ENCODE data around the gene ABCG8. TPM values are rescaled to one million over a fixed set of nuclear protein-coding genes. Genes with fewer than 3 reads are reported as not detected.

The ABCG8 gene
- polyA plus RNA-seq, 1 of the 3 experiments (the other 2 are of a cell fraction), result not detected

DNA sequence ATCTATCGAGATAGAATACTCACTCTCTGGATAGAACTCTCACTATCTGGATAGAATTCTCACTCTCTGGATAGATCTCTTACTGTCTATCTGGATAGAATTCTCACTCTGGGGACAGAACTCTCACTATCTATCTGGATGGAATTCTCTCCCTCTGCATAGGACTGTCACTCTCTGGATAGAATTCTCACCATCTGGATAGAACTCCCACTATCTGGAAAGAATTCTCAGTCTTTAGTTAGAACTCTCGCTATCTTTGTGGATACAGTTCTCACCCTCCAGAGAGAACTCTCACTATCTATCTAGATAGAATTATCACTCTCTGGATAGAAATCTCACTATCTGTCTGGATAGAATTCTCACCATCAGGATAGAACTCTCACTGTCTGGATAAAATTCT, 16.5 kb downstream of the ABCG8 start (continued):
- TF ChIP-seq, protein P1, sequence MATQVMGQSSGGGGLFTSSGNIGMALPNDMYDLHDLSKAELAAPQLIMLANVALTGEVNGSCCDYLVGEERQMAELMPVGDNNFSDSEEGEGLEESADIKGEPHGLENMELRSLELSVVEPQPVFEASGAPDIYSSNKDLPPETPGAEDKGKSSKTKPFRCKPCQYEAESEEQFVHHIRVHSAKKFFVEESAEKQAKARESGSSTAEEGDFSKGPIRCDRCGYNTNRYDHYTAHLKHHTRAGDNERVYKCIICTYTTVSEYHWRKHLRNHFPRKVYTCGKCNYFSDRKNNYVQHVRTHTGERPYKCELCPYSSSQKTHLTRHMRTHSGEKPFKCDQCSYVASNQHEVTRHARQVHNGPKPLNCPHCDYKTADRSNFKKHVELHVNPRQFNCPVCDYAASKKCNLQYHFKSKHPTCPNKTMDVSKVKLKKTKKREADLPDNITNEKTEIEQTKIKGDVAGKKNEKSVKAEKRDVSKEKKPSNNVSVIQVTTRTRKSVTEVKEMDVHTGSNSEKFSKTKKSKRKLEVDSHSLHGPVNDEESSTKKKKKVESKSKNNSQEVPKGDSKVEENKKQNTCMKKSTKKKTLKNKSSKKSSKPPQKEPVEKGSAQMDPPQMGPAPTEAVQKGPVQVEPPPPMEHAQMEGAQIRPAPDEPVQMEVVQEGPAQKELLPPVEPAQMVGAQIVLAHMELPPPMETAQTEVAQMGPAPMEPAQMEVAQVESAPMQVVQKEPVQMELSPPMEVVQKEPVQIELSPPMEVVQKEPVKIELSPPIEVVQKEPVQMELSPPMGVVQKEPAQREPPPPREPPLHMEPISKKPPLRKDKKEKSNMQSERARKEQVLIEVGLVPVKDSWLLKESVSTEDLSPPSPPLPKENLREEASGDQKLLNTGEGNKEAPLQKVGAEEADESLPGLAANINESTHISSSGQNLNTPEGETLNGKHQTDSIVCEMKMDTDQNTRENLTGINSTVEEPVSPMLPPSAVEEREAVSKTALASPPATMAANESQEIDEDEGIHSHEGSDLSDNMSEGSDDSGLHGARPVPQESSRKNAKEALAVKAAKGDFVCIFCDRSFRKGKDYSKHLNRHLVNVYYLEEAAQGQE (IDR thresholded peaks at IDR 0.05; ENCODE audit: low read depth, low read length), result no peak
- no peak for TF ChIP-seq FOSL2 (IDR thresholded peaks at IDR 0.05; ENCODE audit: borderline replicate concordance, low read depth)

DNA sequence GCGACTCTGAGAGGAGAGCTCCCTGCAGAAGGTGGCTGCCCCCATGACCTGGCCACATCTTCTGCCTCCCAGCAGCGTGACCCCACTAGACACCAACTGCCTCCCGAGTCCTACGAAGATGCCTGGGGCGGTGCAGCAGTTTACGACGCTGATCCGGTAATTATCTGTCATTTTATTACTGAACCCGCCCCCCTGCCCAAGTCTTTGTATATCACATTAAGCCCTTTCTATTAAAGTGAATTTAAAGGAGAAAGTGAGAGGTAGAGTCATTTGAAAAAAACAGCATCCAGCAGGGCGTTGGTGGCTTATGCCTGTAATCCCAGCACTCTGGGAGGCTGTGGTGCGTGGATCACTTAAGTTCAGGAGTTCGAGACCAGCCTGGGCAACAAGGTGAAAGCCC, 33.4 kb downstream of the ABCG8 start:
- ChIA-PET CTCF (no interaction called here), POLR2A (no interaction called here)
- Histone ChIP-seq H3K4me3 (ENCODE audit: low read depth in 2 of 2, low read length in 1 of 2) (no peak overlapping the region), H3F3A (replicated peaks; ENCODE audit: insufficient read depth) (no peaks in the 10 kb centered on the region), H3K79me2 (ENCODE audit: insufficient read depth) (no peaks in the 10 kb centered on the region), H3K9ac (no peak overlapping the region), H3K9me2 (no peaks in the 10 kb centered on the region), H2AFZ (ENCODE audit: low read depth) (no peak overlapping the region), H3K36me3 (replicated peaks in 1 of 2; ENCODE audit: control insufficient read depth in 1 of 2, insufficient read depth in 2 of 2, low read length in 1 of 2) (no peaks in the 10 kb centered on the region), H4K20me1 (ENCODE audit: insufficient read depth) (no peaks in the 10 kb centered on the region), H3K4me2 (no peak overlapping the region), H3K9me3 (no peaks in the 10 kb centered on the region), H3K4me1 (ENCODE audit: control insufficient read depth in 1 of 2, insufficient read depth in 2 of 2, low read depth in 1 of 2, low read length in 1 of 2) (no peaks in the 10 kb centered on the region; a peak in 1 of 4 replicates), H3K27me3 (ENCODE audit: insufficient read depth) (peaks cover 21% of the 10 kb centered on the region), H3K27ac (ENCODE audit: low read depth in 2 of 2, low read length in 1 of 2) (no peak overlapping the region)
- DNase-seq, result no peak
- 43% methylated on average over 12 of the region's 12 CpGs for WGBS (ENCODE audit: low lambda C conversion rate)
- TF ChIP-seq YY1 (IDR thresholded peaks at IDR 0.05; ENCODE audit: low read depth) (no peak), JUND (IDR thresholded peaks at IDR 0.05) (no peak)
- TF ChIP-seq, protein P2, sequence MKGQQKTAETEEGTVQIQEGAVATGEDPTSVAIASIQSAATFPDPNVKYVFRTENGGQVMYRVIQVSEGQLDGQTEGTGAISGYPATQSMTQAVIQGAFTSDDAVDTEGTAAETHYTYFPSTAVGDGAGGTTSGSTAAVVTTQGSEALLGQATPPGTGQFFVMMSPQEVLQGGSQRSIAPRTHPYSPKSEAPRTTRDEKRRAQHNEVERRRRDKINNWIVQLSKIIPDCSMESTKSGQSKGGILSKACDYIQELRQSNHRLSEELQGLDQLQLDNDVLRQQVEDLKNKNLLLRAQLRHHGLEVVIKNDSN (IDR thresholded peaks at IDR 0.05; ENCODE audit: borderline replicate concordance, low read depth), result no peak
- TF ChIP-seq, protein P3, sequence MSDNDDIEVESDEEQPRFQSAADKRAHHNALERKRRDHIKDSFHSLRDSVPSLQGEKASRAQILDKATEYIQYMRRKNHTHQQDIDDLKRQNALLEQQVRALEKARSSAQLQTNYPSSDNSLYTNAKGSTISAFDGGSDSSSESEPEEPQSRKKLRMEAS (IDR thresholded peaks at IDR 0.05; ENCODE audit: low read depth), result no peak

DNA sequence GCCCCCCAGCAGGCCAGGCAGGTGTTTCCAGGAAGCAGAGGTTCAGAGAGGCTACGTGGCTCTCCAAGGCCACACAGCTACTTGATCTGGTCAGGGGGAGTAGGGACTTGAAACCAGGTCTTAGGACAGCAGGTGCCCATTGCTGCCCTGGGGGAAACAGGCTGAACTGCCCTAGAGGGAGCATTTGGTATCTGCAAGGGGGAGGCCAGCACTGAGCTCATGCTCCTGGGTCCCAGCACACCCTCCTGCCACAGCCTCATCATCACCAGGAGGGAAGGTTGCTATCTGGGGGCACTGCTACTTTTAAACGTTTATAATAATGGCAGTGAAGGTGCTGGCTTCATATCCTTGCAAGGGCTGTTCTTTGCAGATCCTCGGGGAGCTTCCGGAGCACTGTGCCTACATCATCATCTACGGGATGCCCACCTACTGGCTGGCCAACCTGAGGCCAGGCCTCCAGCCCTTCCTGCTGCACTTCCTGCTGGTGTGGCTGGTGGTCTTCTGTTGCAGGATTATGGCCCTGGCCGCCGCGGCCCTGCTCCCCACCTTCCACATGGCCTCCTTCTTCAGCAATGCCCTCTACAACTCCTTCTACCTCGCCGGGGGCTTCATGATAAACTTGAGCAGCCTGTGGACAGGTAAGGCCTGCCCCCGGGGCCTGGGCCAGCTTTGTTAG, 36.1 kb downstream of the ABCG8 start:
- ChIA-PET POLR2A (interaction anchor here (1.2 kb wide), 1 partner anchor 279 kb away, joined by 4 read pairs; the partner anchor contains the start of gene THADA), CTCF (interaction anchor here (1.0 to 2.2 kb wide), 6 partner anchors 14 to 417 kb away, joined by 3 to 6 read pairs (median 4); no protein-coding TSS in a partner anchor)
- Histone ChIP-seq H3K27ac (ENCODE audit: low read depth in 2 of 2, low read length in 1 of 2) (no peak overlapping the region), H3K9me2 (no peaks in the 10 kb centered on the region), H3K27me3 (ENCODE audit: insufficient read depth) (peaks cover 10% of the 10 kb centered on the region), H3K9ac (no peak overlapping the region), H3K36me3 (replicated peaks in 1 of 2; ENCODE audit: control insufficient read depth in 1 of 2, insufficient read depth in 2 of 2, low read length in 1 of 2) (no peaks in the 10 kb centered on the region), H3F3A (replicated peaks; ENCODE audit: insufficient read depth) (no peaks in the 10 kb centered on the region), H3K4me1 (ENCODE audit: control insufficient read depth in 1 of 2, insufficient read depth in 2 of 2, low read depth in 1 of 2, low read length in 1 of 2) (no peaks in the 10 kb centered on the region; a peak in 1 of 4 replicates), H3K79me2 (ENCODE audit: insufficient read depth) (no peaks in the 10 kb centered on the region), H3K4me3 (ENCODE audit: low read depth in 2 of 2, low read length in 1 of 2) (no peak overlapping the region), H4K20me1 (ENCODE audit: insufficient read depth) (no peaks in the 10 kb centered on the region), H2AFZ (ENCODE audit: low read depth) (no peak overlapping the region), H3K4me2 (no peak overlapping the region), H3K9me3 (no peaks in the 10 kb centered on the region)
- TF ChIP-seq TAF1 (IDR thresholded peaks at IDR 0.05; ENCODE audit: borderline replicate concordance, low read depth, low read length), result no peak
- no peak for TF ChIP-seq TEAD4 (IDR thresholded peaks at IDR 0.05; ENCODE audit: borderline replicate concordance, insufficient read depth)
- no peak for TF ChIP-seq MEF2A (IDR thresholded peaks at IDR 0.05; ENCODE audit: borderline replicate concordance, low read depth)
- no peak for TF ChIP-seq FOSL2 (IDR thresholded peaks at IDR 0.05; ENCODE audit: borderline replicate concordance, low read depth)
- no peak for TF ChIP-seq GABPA (IDR thresholded peaks at IDR 0.05; ENCODE audit: low read depth)
- no peak for TF ChIP-seq ELF1 (IDR thresholded peaks at IDR 0.05)
- TF ChIP-seq CHD2 (IDR thresholded peaks at IDR 0.05; ENCODE audit: low read length, partially characterized antibody), result no peak
- TF ChIP-seq, protein P4, sequence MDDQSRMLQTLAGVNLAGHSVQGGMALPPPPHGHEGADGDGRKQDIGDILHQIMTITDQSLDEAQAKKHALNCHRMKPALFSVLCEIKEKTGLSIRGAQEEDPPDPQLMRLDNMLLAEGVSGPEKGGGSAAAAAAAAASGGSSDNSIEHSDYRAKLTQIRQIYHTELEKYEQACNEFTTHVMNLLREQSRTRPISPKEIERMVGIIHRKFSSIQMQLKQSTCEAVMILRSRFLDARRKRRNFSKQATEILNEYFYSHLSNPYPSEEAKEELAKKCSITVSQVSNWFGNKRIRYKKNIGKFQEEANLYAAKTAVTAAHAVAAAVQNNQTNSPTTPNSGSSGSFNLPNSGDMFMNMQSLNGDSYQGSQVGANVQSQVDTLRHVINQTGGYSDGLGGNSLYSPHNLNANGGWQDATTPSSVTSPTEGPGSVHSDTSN (IDR thresholded peaks at IDR 0.05), result no peak
- no peak for DNase-seq
- WGBS (ENCODE audit: low lambda C conversion rate), result 65% methylated on average over 8 of the region's 11 CpGs
